ENCODE measurements around the gene CCZ1B. TPM values are rescaled to one million over a fixed set of nuclear protein-coding genes. Genes with fewer than 3 reads are reported as not detected.
"Not testable (repeated sequence)": the region's sequence is repeated elsewhere in the genome, so short reads cannot be mapped to it uniquely, and the experiment has no call there.

CCZ1B gene
- total RNA-seq, 1 experiment from 2014 or later: 40.3 TPM

DNA sequence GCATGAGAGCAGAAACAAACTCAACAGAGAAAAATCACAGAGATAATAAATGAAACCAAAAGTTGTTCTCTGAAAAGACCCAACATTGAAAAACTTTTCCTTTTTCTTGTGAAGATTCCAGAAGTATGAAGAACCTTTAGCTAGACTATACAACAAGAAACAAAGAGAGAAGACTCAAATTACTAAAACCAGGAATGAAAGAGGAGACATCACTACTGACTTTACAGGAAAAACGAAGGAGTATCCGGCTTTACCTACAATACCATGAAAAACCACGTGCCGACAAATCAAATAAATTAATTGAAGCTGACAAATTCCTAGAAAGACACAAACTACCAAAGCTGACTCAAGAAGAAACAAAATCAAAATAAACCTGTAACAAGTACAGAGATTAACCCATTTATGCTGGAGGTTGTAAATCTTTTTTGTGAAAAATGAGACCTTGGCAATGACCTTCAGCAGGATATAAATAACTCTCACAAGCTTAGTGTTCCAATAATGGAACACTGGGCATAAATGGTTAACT, 18.6 kb downstream of the CCZ1B start:
- H3K36me3 ChIP-seq (replicated peaks; ENCODE audit: control insufficient read depth, insufficient read depth, low read length); H3K27me3 ChIP-seq (ENCODE audit: control insufficient read depth, insufficient read depth, low read length); DNase-seq; H3K4me3 ChIP-seq (ENCODE audit: insufficient read depth, low read depth, low read length): not testable (repeated sequence)

DNA sequence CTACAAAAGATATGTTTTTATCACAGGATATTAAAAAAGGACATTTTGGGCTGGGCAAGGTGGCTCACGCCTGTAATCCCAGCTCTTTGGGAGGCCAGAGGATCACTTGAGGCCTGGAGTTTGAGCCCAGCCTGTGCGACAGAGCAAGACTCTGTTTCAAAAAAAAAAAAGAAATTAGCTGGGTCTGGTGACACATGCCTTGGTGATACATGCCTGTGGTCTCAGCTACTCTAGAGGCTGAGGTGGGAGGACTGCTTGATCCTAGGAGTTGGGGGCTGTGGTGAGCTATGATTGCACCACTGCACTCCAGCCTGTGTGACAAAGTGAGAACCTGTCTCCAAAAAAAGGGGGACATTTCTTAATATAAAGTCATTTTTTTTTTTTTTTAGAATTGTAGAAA, 25.7 kb downstream of the CCZ1B start:
- not testable (repeated sequence) for H3K36me3 ChIP-seq (replicated peaks; ENCODE audit: control insufficient read depth, insufficient read depth, low read length); H3K4me3 ChIP-seq (ENCODE audit: insufficient read depth, low read depth, low read length); DNase-seq; H3K27me3 ChIP-seq (ENCODE audit: control insufficient read depth, insufficient read depth, low read length)

DNA sequence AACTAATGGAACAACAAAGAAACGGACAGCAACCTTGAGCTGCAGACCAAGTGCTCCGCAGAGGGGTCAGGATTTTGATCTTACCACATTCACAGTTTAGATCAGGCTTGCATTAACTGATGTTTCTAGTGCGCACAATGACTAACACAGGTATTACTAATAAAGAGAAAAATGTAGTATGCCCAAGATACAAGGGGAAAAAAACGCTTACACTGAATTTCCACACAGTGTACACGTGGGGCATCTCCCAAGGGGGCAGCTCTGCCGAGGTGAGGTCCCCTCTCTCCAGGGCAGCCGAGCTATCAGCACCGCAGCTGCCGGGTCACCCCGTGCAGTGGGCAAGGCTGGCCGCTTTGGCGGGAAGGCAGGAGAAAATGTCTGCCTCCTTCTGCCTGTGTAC, 26.2 kb downstream of the CCZ1B start:
- not testable (repeated sequence) for H3K4me3 ChIP-seq (ENCODE audit: insufficient read depth, low read depth, low read length); DNase-seq; H3K27me3 ChIP-seq (ENCODE audit: control insufficient read depth, insufficient read depth, low read length); H3K36me3 ChIP-seq (replicated peaks; ENCODE audit: control insufficient read depth, insufficient read depth, low read length)

DNA sequence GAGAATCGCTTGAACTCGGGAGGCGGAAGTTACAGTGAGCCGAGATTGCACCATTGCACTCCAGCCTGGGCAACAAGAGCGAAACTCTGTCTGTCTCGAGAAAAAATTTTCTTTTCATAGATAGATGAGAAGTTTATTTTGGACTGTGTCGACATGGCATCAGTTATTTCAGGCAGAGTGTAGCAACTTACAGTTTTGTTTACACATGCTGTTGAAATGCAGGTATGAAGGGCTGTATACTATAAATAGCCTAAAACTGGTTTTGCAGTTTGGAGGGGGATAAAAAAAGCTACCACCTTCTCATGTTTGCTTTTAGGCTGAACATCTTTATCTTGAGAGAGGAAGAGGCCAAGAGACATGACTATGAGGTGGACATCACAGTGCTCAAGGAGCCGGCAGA, 28.0 kb downstream of the CCZ1B start:
- not testable (repeated sequence) for H3K36me3 ChIP-seq (replicated peaks; ENCODE audit: control insufficient read depth, insufficient read depth, low read length); H3K4me3 ChIP-seq (ENCODE audit: insufficient read depth, low read depth, low read length); H3K27me3 ChIP-seq (ENCODE audit: control insufficient read depth, insufficient read depth, low read length); DNase-seq

DNA sequence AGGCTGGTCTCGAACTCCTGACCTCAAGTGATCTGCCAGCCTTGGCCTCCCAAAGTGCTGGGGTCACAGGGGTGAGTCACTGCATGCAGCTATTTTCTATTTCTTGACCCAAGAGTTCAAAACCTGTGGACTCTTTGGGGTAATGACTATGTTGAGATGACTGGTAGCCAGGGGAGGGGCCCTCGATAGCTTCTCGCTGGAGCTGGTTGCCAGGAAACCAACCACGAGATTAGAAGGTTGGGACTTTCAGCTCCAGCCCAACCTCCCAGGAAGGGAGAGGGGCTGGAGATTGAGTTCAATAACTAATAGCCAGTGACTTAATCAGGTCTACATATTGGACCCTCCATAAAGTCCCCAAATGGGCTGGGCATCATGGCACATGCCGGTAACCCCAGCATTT, 28.9 kb downstream of the CCZ1B start:
- not testable (repeated sequence) for H3K27me3 ChIP-seq (ENCODE audit: control insufficient read depth, insufficient read depth, low read length); DNase-seq; H3K36me3 ChIP-seq (replicated peaks; ENCODE audit: control insufficient read depth, insufficient read depth, low read length); H3K4me3 ChIP-seq (ENCODE audit: insufficient read depth, low read depth, low read length)

DNA sequence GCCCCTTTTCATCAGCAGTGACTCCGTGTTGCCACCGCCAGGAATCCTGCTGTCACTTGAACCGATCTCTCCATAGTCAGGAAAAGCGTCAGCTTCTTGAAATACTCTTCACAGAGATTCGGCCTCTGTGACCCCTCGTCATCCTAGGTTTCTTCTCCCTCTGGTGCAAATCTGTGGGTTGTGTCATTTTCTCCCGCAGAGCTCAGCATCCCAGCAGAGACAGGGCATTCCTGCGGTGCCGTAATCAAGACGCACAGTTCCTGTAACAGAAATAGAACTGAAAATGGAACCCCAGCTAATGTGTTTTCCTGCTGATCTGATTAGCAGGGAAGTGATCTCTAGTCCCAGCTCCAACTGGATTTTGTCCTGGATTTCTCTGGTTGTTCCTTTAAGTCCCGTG, 31.8 kb downstream of the CCZ1B start:
- not testable (repeated sequence) for H3K4me3 ChIP-seq (ENCODE audit: insufficient read depth, low read depth, low read length); DNase-seq; H3K27me3 ChIP-seq (ENCODE audit: control insufficient read depth, insufficient read depth, low read length); H3K36me3 ChIP-seq (replicated peaks; ENCODE audit: control insufficient read depth, insufficient read depth, low read length)

DNA sequence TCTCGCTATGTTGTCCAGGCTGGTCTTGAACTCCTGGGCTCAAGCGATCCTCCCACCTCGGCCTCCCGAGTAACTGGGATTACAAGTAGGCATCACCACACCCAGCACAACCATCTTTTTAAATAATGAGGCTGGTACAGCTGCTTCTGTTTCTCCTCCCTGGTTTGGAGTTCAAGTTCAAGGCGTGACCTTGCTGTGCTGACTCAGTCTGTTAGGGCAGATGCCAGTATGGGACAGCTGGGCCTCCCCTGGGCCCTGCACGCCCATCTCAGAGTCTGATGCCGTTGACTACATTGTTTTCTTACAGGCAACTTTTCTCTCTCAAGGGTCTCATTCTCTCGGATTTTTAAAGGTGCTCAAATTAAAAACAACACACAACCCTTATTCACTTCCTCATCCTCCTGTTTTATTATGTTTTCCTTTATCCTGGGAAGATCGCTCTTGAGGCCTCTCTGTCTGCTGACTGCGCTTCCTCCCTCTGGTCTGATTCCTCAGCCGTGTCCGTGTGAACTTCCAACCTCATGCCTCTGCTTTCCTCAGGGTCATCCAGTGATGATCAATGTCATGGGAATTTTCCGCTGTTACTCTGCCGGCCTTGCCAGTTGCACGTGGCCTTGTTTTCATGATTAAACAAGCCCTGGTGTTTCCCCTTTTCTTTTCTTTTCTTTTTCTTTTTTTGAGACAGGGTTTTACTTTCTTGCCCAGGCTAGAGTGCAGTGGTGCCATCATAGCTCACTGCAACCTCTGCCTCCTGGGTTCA, 33.8 kb downstream of the CCZ1B start:
- not testable (repeated sequence) for H3K36me3 ChIP-seq (replicated peaks; ENCODE audit: control insufficient read depth, insufficient read depth, low read length); DNase-seq; H3K4me3 ChIP-seq (ENCODE audit: insufficient read depth, low read depth, low read length); H3K27me3 ChIP-seq (ENCODE audit: control insufficient read depth, insufficient read depth, low read length)

DNA sequence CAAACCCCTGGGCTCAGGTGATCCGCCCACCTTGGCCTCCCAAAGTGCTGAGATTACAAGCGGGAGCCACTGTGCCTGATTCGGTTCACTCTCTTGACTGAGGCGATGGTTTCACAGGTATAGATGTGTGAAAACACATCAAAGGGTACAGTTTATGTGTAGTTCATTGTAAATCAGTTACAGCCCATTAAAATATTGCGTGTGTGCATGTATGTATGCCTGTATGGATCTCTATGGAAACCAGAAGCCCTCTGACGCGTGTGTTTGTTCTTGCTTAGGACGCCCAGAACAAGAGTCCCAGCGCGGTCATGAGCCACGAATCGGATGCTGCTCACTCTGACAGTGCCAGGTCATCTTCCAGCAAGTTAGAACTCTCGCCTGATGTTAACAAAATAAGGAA, 36.7 kb downstream of the CCZ1B start:
- not testable (repeated sequence) for H3K4me3 ChIP-seq (ENCODE audit: insufficient read depth, low read depth, low read length); DNase-seq; H3K36me3 ChIP-seq (replicated peaks; ENCODE audit: control insufficient read depth, insufficient read depth, low read length)

DNA sequence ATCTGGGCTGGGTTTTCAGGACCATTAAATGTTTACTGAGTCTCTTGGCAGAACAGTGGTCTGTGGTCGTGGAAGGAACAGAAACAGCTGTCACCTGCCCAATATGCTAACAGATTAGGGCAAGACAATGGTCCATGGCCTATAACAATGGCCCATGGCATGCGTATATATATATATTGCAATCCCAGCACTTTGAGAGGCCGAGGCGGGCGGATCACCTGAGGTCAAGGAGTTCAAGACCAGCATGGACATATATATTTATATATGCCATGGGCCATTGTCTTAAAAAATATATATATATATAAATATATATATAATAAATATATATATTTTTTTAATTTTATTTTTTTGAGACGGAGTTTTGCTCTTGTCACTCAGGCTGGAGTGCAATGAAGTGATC, 44.5 kb downstream of the CCZ1B start:
- not testable (repeated sequence) for DNase-seq; H3K36me3 ChIP-seq (replicated peaks; ENCODE audit: control insufficient read depth, insufficient read depth, low read length); H3K27me3 ChIP-seq (ENCODE audit: control insufficient read depth, insufficient read depth, low read length); H3K4me3 ChIP-seq (ENCODE audit: insufficient read depth, low read depth, low read length)

More for the DNA sequence above, 36.7 kb downstream of the CCZ1B start:
- not testable (repeated sequence) for H3K27me3 ChIP-seq (ENCODE audit: control insufficient read depth, insufficient read depth, low read length)

DNA sequence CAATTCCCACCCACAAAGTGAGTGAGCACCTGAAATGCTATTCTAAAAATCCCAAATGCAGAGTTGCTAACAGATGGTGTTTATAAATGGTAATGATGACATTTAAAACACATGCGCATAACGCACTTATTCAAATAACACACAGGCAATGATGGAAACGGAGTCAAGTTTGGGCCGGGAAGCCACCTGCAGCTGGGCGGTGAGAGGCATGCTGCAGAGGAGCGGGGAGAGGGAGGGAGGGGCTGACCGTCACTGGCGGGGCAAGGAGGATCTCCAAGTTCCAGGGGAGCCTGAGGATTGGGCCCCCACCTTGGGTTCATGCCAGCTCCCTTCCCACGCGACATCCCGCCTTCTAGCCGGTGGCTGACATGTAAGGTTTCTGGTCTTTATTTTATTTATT, 64.9 kb downstream of the CCZ1B start:
- H3K36me3 ChIP-seq (replicated peaks; ENCODE audit: control insufficient read depth, insufficient read depth, low read length); H3K27me3 ChIP-seq (ENCODE audit: control insufficient read depth, insufficient read depth, low read length); H3K4me3 ChIP-seq (ENCODE audit: insufficient read depth, low read depth, low read length); DNase-seq: not testable (repeated sequence)

DNA sequence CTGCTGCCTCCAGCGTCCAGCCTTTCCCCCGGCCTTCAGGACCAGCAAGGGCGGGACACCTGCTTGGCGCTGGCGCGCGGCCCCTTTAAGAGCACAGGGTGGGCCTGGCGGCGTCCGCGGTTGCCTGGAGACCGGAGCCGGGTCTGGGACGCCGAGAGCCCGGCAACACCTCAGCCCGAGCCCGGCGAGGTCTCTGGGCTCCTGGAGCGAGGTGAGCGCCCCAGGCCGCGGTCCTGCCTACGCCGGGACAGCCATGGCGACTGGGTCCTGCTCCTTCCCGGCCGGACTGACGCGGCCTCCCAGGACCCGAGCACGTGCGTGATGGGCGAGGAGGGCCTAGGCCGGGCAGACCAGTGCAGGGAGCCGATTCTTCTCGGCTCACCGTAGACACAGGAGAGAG, 72.1 kb downstream of the CCZ1B start, which contains the start of gene RSPH10B2:
Gene RSPH10B2 (plus strand): TSS at position 140 of the 400 bp plus-strand sequence. CDS start 3,575 bp downstream, outside the sequence.
- not testable (repeated sequence) for H3K27me3 ChIP-seq (ENCODE audit: control insufficient read depth, insufficient read depth, low read length); DNase-seq; H3K36me3 ChIP-seq (replicated peaks; ENCODE audit: control insufficient read depth, insufficient read depth, low read length)
- H3K4me3 ChIP-seq (ENCODE audit: insufficient read depth, low read depth, low read length): peak within 1 kb of the TSS; percentile 28

DNA sequence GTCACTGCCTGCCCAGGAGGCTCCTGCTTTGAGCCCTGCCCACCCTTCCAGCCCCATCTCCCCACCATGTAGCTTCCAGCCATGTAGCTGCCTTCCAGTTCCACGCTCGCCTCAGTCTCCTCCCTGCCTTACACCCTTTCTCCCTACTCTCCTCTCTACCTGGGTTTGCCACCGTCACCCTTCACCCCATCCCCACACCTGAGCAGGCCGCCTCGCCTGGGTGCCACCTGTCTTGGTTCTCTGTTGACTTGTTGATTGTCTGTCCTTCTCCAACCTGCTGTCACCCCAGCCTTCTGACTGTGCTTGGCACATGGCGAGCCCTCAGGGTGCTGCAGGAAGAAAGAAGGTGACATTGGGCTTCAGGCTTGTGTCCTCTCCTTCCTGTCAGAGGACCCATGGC, 75.9 kb downstream of the CCZ1B start:
- H3K4me3 ChIP-seq (ENCODE audit: insufficient read depth, low read depth, low read length); H3K27me3 ChIP-seq (ENCODE audit: control insufficient read depth, insufficient read depth, low read length); DNase-seq; H3K36me3 ChIP-seq (replicated peaks; ENCODE audit: control insufficient read depth, insufficient read depth, low read length): not testable (repeated sequence)

DNA sequence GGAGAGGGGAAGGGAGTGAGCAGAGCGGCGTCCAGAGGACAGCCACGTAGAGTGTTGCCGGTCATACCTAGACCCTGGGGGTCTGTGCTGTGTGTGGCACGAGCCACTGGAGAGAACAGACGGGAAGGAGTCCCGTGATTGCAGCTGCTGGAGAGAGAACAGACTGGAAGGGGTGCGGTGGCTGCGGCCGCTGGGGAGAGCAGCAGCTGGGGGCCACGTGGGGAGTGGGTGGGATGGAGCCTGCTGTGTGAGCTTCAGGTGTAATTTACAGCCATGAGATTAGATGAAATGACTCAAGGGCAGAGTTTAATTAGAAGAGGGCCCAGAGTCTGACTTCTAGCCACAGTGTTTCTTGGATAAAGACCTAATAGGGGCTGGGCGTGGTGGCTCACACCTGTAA, 76.7 kb downstream of the CCZ1B start:
- DNase-seq; H3K27me3 ChIP-seq (ENCODE audit: control insufficient read depth, insufficient read depth, low read length); H3K4me3 ChIP-seq (ENCODE audit: insufficient read depth, low read depth, low read length); H3K36me3 ChIP-seq (replicated peaks; ENCODE audit: control insufficient read depth, insufficient read depth, low read length): not testable (repeated sequence)

Measured in H7 (cell line).